Occipital lobe (tissue), 2 donors: Measurements from ENCODE around the gene IFNB1. TPM values are rescaled to one million over a fixed set of nuclear protein-coding genes. Genes with fewer than 3 reads are reported as not detected.

Experiments used
- DNase-seq: peaks from one replicate; lab custom pipeline; 2025; lab: John Stamatoyannopoulos, UW
- total RNA-seq: library from RNA; depleted of rRNA; stranded (reverse); fragments of >200 nt; gene quantifications from one replicate; pipeline ENCODE4 v1.2.3, GENCODE V29; 2014

Gene IFNB1
- total RNA-seq = not detected

DNA sequence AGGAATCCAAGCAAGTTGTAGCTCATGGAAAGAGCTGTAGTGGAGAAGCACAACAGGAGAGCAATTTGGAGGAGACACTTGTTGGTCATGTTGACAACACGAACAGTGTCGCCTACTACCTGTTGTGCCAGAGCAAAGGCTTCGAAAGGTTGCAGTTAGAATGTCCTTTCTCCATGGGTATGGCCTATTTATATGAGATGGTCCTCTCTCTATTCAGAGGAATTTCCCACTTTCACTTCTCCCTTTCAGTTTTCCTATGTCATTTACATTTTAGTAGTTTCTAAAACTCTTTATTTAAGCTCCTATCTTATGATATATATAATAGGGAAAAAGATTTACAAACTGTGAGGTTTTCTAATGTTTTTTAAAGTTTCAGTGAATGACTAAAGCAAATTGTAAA lies at the start of gene IFNB1:
Gene IFNB1, minus strand, starts transcription at position 162 of the 400 bp plus-strand sequence. Its CDS starts 73 bp downstream, at position 89.
- DNase-seq = no peak

DNA sequence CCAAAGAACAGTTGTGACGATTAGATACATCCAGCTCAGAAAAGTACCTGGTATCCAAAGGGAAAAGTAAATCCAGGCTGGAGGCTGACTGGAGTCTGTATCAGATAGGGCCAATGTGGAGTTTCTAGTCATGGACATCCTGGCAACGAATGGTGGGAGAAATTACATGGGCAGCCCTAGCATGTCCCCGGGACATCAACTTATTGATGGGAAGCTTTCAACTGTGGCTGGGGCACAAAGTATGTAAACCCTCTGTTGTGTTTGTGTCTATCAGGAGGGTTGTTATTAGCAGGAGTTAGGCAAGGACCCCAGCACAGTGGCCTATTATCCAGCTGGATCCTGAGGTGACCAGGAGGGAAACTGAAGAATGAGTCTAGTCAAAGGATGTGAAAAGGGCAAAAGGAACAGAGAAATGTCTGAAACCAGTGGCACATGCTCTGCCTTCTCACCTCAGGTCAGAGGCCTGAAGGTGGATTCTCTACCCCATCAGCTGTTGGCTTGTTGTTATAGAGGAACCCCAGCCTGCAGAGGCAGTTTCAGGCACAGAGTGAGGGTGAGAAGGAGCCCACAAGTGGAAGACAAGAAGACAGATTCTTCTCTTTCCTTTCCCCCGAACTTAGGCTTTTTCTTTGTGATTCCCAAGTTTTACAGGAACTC lies 44.0 kb upstream of the IFNB1 start:
- DNase-seq = no peak

DNA sequence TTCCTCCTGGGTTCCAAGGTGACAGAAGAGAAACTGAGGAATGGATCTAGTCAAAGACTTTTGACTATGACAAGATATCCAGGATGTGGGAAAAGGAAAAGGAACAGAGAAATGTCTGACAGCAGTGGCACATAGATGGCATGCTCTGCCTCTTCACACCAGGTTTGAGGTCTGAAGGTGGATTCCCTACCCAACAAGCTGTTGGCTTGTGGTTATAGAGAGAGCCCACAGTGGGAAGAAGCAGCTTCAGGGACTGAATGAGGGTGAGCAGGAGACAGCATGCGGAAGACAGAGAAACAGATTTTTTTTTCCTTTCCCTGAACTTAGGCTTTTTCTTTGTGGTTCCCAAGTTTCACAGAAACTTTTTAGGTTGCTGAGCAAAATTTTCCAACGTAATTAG lies 43.3 kb upstream of the IFNB1 start:
- DNase-seq = no peak

GRCh38 chr9:21119093-21119770 lies 41.5 kb upstream of the IFNB1 start:
- DNase-seq = no peak

DNA sequence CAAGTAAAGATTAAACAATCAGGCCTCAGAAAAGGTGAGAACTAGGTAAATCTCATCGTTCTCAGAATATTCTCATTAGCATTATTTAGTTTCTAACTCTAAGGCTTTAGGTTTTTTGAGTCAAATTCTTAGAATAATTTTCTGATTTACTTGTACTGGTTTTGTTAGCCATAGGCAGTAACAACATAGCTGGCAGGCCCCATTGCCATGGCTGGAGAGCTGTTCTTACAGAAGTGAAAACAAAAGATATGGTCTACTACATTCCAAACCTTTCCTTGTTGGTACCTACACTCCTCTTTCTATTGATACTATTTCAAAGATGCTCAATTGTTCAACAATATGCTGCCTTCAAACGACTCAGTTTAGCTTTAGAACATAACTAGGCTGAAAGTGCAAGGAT lies 36.6 kb upstream of the IFNB1 start:
- no peak for DNase-seq

- no peak for DNase-seq
Observed at GRCh38 chr9:21110708-21111576, 33.2 kb upstream of the IFNB1 start.

GRCh38 chr9:21104787-21105186 lies 27.0 kb upstream of the IFNB1 start:
- no peak for DNase-seq

GRCh38 chr9:21102305-21102704 lies 24.6 kb upstream of the IFNB1 start:
- no peak for DNase-seq

DNA sequence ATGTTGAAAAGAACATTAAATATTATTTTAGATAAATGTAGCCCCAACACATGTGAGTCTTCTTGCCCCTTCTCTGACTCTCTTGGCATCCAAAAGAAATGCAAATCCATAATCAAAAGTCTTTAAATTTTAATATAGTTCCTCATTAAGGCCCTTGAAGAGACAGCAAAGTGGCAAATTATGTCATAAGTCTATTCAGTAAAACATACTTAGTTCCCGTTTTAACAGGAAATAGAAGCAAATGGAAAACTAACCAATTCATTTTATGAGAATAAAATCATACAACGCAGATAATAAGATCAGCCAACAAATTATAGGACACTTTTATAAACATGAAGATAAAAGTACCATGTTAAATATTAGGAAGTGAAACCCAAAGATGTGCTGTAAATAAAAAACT lies 20.1 kb upstream of the IFNB1 start:
- DNase-seq = no peak

GRCh38 chr9:21096901-21097255 lies 19.1 kb upstream of the IFNB1 start:
- DNase-seq = no peak

GRCh38 chr9:21096172-21096900 lies 18.6 kb upstream of the IFNB1 start:
- peak; percentile 3 for DNase-seq

- DNase-seq = no peak
Observed at GRCh38 chr9:21095561-21095960, 17.8 kb upstream of the IFNB1 start.

GRCh38 chr9:21086538-21086937 lies 8.8 kb upstream of the IFNB1 start:
- DNase-seq = no peak

DNA sequence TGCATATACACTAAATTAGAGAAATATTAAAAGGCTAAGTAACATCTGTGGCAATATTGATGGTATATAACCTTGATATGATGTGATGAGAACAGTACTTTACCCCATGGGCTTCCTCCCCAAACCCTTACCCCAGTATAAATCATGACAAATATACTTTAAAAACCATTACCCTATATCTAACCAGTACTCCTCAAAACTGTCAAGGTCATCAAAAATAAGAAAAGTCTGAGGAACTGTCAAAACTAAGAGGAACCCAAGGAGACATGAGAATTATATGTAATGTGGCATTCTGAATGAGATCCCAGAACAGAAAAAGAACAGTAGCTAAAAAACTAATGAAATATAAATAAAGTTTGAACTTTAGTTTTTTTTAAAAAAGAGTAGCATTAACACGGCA lies 7.3 kb upstream of the IFNB1 start:
- DNase-seq = no peak

DNA sequence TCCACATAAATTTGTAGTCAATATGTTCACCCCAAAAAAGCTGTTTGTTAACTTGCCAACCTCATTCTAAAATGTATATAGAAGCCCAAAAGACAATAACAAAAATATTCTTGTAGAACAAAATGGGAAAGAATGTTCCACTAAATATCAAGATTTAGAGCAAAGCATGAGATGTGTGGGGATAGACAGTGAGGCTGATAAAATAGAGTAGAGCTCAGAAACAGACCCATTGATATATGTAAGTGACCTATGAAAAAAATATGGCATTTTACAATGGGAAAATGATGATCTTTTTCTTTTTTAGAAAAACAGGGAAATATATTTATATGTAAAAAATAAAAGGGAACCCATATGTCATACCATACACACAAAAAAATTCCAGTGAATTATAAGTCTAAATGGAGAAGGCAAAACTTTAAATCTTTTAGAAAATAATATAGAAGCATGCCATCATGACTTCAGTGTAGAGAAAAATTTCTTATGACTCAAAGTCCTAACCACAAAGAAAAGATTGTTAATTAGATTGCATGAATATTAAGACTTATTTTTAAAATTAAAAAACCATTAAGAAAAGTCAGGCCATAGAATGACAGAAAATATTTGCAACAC lies 6.6 kb upstream of the IFNB1 start:
- no peak for DNase-seq

GRCh38 chr9:21082671-21083070 lies 4.9 kb upstream of the IFNB1 start:
- no peak for DNase-seq

DNA sequence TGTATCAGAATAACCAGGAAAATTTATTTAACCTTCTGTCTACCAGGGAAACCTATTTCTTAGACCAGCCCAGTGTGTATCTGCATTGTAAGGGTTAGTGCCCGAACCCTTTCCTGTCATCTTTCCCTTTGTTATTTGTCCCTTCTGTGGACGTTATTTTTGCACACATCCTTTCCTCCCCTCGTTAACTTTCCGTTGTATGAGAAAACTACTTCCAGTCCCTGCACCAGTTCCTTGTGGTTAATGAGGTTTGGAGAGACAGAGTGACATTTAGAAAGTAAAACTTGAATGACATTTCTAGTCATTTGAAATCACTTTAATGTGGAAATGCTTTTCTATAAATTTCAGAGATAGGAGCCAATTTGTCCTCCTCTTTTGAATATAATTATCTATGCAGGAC lies 4.3 kb upstream of the IFNB1 start:
- no peak for DNase-seq

GRCh38 chr9:21081451-21081850 lies 3.7 kb upstream of the IFNB1 start:
- DNase-seq = no peak

DNA sequence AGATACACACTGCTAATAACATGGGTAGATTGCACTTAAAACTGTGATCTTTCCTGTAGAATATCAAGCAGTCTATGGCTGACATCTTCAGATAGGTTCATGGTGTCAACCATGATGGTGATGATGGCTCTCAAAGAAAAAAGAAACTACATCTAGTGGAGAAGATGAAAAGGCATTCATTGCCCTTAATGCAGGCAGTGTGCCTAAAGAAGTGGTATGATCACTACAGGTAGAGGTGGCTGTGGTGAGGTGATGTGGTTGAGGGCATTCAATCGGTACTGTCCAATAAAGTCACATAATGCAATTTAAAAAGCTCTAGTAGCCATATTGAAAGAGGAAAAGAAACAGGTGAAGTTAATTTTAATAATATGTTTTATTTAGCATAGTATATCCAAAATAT lies 3.1 kb upstream of the IFNB1 start:
- DNase-seq = no peak

DNA sequence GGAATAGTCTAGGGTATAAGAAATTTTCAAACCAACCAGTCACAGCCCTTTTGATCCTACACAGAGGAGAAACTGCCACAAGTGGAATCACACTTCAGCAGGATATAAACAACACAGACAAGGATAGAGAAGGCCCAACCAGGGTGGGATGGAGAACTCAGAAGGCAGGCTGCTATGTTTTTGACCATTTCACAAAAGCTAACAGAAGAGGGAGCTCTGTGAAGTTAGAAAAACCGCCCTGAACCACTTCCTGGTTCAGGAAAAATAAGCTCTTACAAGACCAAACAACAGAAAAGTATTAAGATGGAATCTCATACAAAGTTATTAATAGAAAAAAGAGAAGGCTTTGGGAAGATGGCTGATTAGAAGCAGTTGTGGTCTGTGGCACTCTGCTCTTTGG lies 960 bp upstream of the IFNB1 start:
- no peak for DNase-seq

DNA sequence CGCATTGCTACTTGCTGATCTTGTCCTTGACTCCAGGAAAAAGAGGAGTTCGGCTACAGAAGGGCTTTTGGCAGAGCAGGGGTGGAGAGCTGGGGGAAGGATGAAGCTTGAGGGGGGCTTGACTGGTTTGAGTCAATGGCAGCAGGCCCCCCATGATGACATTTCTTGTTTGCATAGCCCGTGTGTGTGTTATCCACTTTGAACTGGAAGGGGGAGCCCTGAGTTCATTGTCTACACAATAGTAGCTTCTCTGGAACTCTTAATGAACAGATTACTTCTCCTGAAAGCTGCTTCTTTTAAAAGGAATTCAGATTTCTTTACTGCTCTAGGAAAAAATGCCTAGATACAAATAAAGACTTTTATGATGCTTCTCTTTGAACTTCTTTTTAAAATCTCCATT lies 2.3 kb downstream of the IFNB1 start:
- no peak for DNase-seq
